ENCODE results near the gene MINPP1. TPM values are rescaled to one million over a fixed set of nuclear protein-coding genes. Genes with fewer than 3 reads are reported as not detected.

MINPP1 gene
- polyA plus RNA-seq, 1 experiment, result 7.7 TPM

GRCh38 chr10:87545783-87546182 is 41.1 kb downstream of the MINPP1 start:
- DNase-seq (ENCODE audit: low read depth), result no peak

DNA sequence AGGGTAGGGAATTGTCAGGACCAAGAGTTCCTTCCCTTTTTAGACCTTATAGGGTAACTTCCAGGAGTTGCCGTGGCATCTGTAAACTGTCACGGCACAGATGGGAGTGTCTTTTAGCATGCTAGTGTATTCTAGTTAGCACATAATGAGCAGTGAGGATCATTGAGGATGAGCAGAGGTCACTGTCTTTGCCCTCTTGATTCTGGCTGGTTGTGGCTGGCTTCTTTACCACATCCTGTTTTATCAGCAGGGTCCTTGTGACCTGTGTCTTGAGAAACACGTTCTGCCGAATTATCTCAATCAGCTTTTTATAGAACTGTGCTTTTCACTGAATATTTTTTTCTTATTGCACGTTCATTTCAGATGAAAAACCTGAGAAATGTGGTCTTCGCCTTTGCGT is 41.5 kb downstream of the MINPP1 start:
- ChIA-PET CTCF (interaction anchor here (0.8 kb wide), 1 partner anchor 8 kb away, joined by 3 read pairs; no protein-coding TSS in a partner anchor), POLR2A (no interaction called here)
- H3K36me3 ChIP-seq (ENCODE audit: control insufficient read depth, insufficient read depth, low read length), result no peaks in the 10 kb centered on the region
- no peak for DNase-seq (ENCODE audit: low read depth)
- TF ChIP-seq, protein P1, sequence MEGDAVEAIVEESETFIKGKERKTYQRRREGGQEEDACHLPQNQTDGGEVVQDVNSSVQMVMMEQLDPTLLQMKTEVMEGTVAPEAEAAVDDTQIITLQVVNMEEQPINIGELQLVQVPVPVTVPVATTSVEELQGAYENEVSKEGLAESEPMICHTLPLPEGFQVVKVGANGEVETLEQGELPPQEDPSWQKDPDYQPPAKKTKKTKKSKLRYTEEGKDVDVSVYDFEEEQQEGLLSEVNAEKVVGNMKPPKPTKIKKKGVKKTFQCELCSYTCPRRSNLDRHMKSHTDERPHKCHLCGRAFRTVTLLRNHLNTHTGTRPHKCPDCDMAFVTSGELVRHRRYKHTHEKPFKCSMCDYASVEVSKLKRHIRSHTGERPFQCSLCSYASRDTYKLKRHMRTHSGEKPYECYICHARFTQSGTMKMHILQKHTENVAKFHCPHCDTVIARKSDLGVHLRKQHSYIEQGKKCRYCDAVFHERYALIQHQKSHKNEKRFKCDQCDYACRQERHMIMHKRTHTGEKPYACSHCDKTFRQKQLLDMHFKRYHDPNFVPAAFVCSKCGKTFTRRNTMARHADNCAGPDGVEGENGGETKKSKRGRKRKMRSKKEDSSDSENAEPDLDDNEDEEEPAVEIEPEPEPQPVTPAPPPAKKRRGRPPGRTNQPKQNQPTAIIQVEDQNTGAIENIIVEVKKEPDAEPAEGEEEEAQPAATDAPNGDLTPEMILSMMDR (IDR thresholded peaks at IDR 0.05; ENCODE audit: insufficient read depth, low read depth, low read length), result no peak
- no peaks in the 10 kb centered on the region for H3K27me3 ChIP-seq (ENCODE audit: control insufficient read depth, insufficient read depth, low read length)
- no peak overlapping the region for H3K4me3 ChIP-seq (ENCODE audit: low read depth, low read length)

More at GRCh38 chr10:87545783-87546182, 41.1 kb downstream of the MINPP1 start:
- TF ChIP-seq, protein P1 (IDR thresholded peaks at IDR 0.05; ENCODE audit: insufficient read depth, low read depth, low read length), result no peak
- Histone ChIP-seq H3K4me3 (ENCODE audit: low read depth, low read length) (no peak overlapping the region), H3K36me3 (ENCODE audit: control insufficient read depth, insufficient read depth, low read length) (no peaks in the 10 kb centered on the region), H3K27me3 (ENCODE audit: control insufficient read depth, insufficient read depth, low read length) (no peaks in the 10 kb centered on the region)
- ChIA-PET POLR2A (no interaction called here), CTCF (no interaction called here)

DNA sequence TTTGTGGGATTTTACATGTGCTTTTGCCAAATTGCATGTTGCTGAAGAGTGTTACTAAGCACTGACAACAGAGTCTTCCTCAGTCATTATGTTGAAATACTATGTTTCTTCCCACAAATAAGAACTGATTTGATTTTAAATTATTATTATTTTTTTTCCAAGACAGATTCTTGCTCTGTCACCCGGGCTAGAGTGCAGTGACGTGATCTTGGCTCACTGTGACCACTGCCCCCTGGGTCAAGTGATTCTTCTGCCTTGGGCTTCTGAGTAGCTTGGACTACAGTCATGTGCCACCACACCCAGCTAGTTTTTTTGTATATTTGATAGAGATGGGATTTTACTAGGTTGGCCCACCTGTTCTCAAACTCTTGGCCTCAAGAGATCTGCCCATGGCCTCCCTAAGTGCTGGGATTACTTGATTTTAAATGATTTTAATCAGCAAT is 42.3 kb downstream of the MINPP1 start:
- ChIA-PET POLR2A (no interaction called here), CTCF (interaction anchor here (0.8 kb wide), 1 partner anchor 9 kb away, joined by 3 read pairs; no protein-coding TSS in a partner anchor)
- no peak for DNase-seq (ENCODE audit: low read depth)
- Histone ChIP-seq H3K4me3 (ENCODE audit: low read depth, low read length) (no peak overlapping the region), H3K27me3 (ENCODE audit: control insufficient read depth, insufficient read depth, low read length) (no peaks in the 10 kb centered on the region), H3K36me3 (ENCODE audit: control insufficient read depth, insufficient read depth, low read length) (no peaks in the 10 kb centered on the region)
- TF ChIP-seq, protein P1 (IDR thresholded peaks at IDR 0.05; ENCODE audit: insufficient read depth, low read depth, low read length), result no peak

- DNase-seq (ENCODE audit: low read depth), result peak; percentile 70
- TF ChIP-seq, protein P1 (IDR thresholded peaks at IDR 0.05; ENCODE audit: insufficient read depth, low read depth, low read length), result no peak
- H3K36me3 ChIP-seq (ENCODE audit: control insufficient read depth, insufficient read depth, low read length), result no peaks in the 10 kb centered on the region
- ChIA-PET POLR2A (interaction anchor here (0.8 kb wide), 1 partner anchor 43 kb away, joined by 3 read pairs; the partner anchor contains the start of gene MINPP1), CTCF (interaction anchor here (1.2 kb wide), 1 partner anchor 55 kb away, joined by 3 read pairs; no protein-coding TSS in a partner anchor)
- no peak overlapping the region for H3K4me3 ChIP-seq (ENCODE audit: low read depth, low read length)
- H3K27me3 ChIP-seq (ENCODE audit: control insufficient read depth, insufficient read depth, low read length), result no peaks in the 10 kb centered on the region
These were observed 43.1 kb downstream of the MINPP1 start for GRCh38 chr10:87547734-87548311.

- Histone ChIP-seq H3K4me3 (ENCODE audit: low read depth, low read length) (no peak overlapping the region), H3K36me3 (ENCODE audit: control insufficient read depth, insufficient read depth, low read length) (no peaks in the 10 kb centered on the region), H3K27me3 (ENCODE audit: control insufficient read depth, insufficient read depth, low read length) (no peaks in the 10 kb centered on the region)
- DNase-seq (ENCODE audit: low read depth), result no peak
- TF ChIP-seq, protein P1 (IDR thresholded peaks at IDR 0.05; ENCODE audit: insufficient read depth, low read depth, low read length), result no peak
- CTCF ChIA-PET, result no interaction called here
- POLR2A ChIA-PET, result no interaction called here
These were observed 46.0 kb downstream of the MINPP1 start for GRCh38 chr10:87550741-87551140.
